Measurements from ENCODE around the gene CHRNG. TPM values are rescaled to one million over a fixed set of nuclear protein-coding genes. Genes with fewer than 3 reads are reported as not detected.

The CHRNG gene
- total RNA-seq, 1 experiment from 2014 or later = not detected

GRCh38 chr2:232550354-232551249 is 11.1 kb downstream of the CHRNG start, which contains the start of the genes EIF4E2 and TIGD1:
TSS of gene EIF4E2 (plus strand) at chr2:232550689. CDS start at chr2:232550725, 36 bp downstream.
TSS of gene TIGD1 (minus strand) at chr2:232550557. CDS start at chr2:232549882, 675 bp downstream.
- Mint-ChIP-seq H3K27me3 (ENCODE audit: insufficient read depth, unreplicated experiment) (no peaks in the 10 kb centered on the region), H3K27ac (ENCODE audit: unreplicated experiment) (peak within 1 kb of the TSS; percentile 95), H3K4me3 (ENCODE audit: unreplicated experiment) (peak within 1 kb of the TSS; percentile 88), H3K4me1 (ENCODE audit: low read depth, unreplicated experiment) (no peaks in the 10 kb centered on the region), H3K9me3 (ENCODE audit: unreplicated experiment) (no peaks in the 10 kb centered on the region), H3K36me3 (ENCODE audit: insufficient read depth, unreplicated experiment) (peaks cover 33% of the 10 kb centered on the region)
- H3K27me3 ChIP-seq (replicated peaks; ENCODE audit: control insufficient read depth, insufficient read depth, low read length) = no peaks in the 10 kb centered on the region
- no TSS peak for BruUV-seq (replicated peaks)
- no peaks in the 10 kb centered on the region for H3K9me3 ChIP-seq
- H3K4me3 ChIP-seq (ENCODE audit: low read depth, low read length) = peak within 1 kb of the TSS; percentile 50
- H3K4me1 ChIP-seq = no peaks in the 10 kb centered on the region
- intact Hi-C loops (cut with micrococcal nuclease; ENCODE audit: unreplicated experiment) = no loop called here
- peak; percentile 94 to 95 for DNase-seq
- TF ChIP-seq, protein P1, sequence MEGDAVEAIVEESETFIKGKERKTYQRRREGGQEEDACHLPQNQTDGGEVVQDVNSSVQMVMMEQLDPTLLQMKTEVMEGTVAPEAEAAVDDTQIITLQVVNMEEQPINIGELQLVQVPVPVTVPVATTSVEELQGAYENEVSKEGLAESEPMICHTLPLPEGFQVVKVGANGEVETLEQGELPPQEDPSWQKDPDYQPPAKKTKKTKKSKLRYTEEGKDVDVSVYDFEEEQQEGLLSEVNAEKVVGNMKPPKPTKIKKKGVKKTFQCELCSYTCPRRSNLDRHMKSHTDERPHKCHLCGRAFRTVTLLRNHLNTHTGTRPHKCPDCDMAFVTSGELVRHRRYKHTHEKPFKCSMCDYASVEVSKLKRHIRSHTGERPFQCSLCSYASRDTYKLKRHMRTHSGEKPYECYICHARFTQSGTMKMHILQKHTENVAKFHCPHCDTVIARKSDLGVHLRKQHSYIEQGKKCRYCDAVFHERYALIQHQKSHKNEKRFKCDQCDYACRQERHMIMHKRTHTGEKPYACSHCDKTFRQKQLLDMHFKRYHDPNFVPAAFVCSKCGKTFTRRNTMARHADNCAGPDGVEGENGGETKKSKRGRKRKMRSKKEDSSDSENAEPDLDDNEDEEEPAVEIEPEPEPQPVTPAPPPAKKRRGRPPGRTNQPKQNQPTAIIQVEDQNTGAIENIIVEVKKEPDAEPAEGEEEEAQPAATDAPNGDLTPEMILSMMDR (IDR thresholded peaks at IDR 0.05; ENCODE audit: insufficient read depth in 1 of 2, low read depth in 1 of 2, low read length in 1 of 2, severe bottlenecking in 1 of 2, unreplicated experiment in 1 of 2) = peak in 1 of 2 experiments; percentile 16
- POLR2A ChIA-PET = interaction anchor here (0.6 to 1.1 kb wide), 5 partner anchors 18 to 883 kb away, joined by 3 to 4 read pairs (median 4); no protein-coding TSS in a partner anchor
- H3K36me3 ChIP-seq (ENCODE audit: control insufficient read depth, insufficient read depth, low read length) = no peaks in the 10 kb centered on the region
- CTCF ChIA-PET = no interaction called here

- no peaks in the 10 kb centered on the region for H3K27me3 ChIP-seq (replicated peaks; ENCODE audit: control insufficient read depth, insufficient read depth, low read length)
- intact Hi-C loops (cut with micrococcal nuclease; ENCODE audit: unreplicated experiment) = no loop called here
- no peak for DNase-seq
- BruUV-seq (replicated peaks) = TSS peak; percentile 41
- H3K4me1 ChIP-seq = no peaks in the 10 kb centered on the region
- ChIA-PET POLR2A (interaction anchor here (0.6 to 1.1 kb wide), 3 partner anchors 19 to 224 kb away, joined by 3 to 4 read pairs (median 4); no protein-coding TSS in a partner anchor), CTCF (no interaction called here)
- Mint-ChIP-seq H3K27me3 (ENCODE audit: insufficient read depth, unreplicated experiment) (no peaks in the 10 kb centered on the region), H3K4me3 (ENCODE audit: unreplicated experiment) (peak overlapping the region; percentile 88), H3K9me3 (ENCODE audit: unreplicated experiment) (no peaks in the 10 kb centered on the region), H3K36me3 (ENCODE audit: insufficient read depth, unreplicated experiment) (peaks cover 33% of the 10 kb centered on the region), H3K4me1 (ENCODE audit: low read depth, unreplicated experiment) (no peaks in the 10 kb centered on the region), H3K27ac (ENCODE audit: unreplicated experiment) (peak overlapping the region; percentile 95)
- no peaks in the 10 kb centered on the region for H3K36me3 ChIP-seq (ENCODE audit: control insufficient read depth, insufficient read depth, low read length)
- peak overlapping the region; percentile 50 for H3K4me3 ChIP-seq (ENCODE audit: low read depth, low read length)
- TF ChIP-seq, protein P1 (IDR thresholded peaks at IDR 0.05; ENCODE audit: insufficient read depth in 1 of 2, low read depth in 1 of 2, low read length in 1 of 2, severe bottlenecking in 1 of 2, unreplicated experiment in 1 of 2) = no peak
- no peaks in the 10 kb centered on the region for H3K9me3 ChIP-seq
These were observed 11.8 kb downstream of the CHRNG start for GRCh38 chr2:232551250-232551638.

DNA sequence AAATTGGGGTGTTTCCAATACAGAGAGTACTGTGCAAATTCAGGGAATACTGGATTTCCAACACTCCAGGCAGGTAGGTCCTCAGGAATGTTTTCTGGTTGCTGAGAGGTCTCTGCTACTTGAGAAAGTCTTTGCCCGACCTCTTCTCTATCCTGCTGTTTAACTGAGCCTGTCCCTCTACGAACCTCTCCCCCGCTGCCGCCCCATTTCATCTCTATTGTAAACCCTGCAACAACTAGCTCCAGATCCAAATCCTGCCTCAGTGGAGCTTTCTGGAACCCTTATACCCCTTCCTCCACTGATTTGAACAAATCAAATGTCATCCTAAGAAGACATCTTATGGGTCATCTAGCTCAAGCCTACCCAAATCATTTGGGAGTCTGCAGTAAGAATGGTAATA is 12.3 kb downstream of the CHRNG start:
- H3K4me1 Mint-ChIP-seq (ENCODE audit: low read depth, unreplicated experiment) = no peaks in the 10 kb centered on the region
- Histone ChIP-seq H3K27me3 (replicated peaks; ENCODE audit: control insufficient read depth, insufficient read depth, low read length) (no peaks in the 10 kb centered on the region), H3K4me3 (ENCODE audit: low read depth, low read length) (peak overlapping the region; percentile 50), H3K9me3 (no peaks in the 10 kb centered on the region), H3K36me3 (ENCODE audit: control insufficient read depth, insufficient read depth, low read length) (no peaks in the 10 kb centered on the region), H3K4me1 (no peaks in the 10 kb centered on the region)
- H3K4me3 Mint-ChIP-seq (ENCODE audit: unreplicated experiment) = peak overlapping the region; percentile 88
- ChIA-PET POLR2A (no interaction called here), CTCF (no interaction called here)
- no peaks in the 10 kb centered on the region for H3K9me3 Mint-ChIP-seq (ENCODE audit: unreplicated experiment)
- intact Hi-C loops (cut with micrococcal nuclease; ENCODE audit: unreplicated experiment) = no loop called here
- BruUV-seq (replicated peaks) = no TSS peak
- TF ChIP-seq, protein P1 (IDR thresholded peaks at IDR 0.05; ENCODE audit: insufficient read depth in 1 of 2, low read depth in 1 of 2, low read length in 1 of 2, severe bottlenecking in 1 of 2, unreplicated experiment in 1 of 2) = no peak
- peaks cover 32% of the 10 kb centered on the region for H3K36me3 Mint-ChIP-seq (ENCODE audit: insufficient read depth, unreplicated experiment)
- peak overlapping the region; percentile 95 for H3K27ac Mint-ChIP-seq (ENCODE audit: unreplicated experiment)
- DNase-seq = no peak
- no peaks in the 10 kb centered on the region for H3K27me3 Mint-ChIP-seq (ENCODE audit: insufficient read depth, unreplicated experiment)
